AG08396 (cell line): ENCODE results near the gene SLC13A5.
"Not testable (repeated sequence)": the region's sequence is repeated elsewhere in the genome, so short reads cannot be mapped to it uniquely, and the experiment has no call there.

Experiments
- DNase-seq: peaks from one replicate; pipeline ENCODE4 v3.0.0; 2012; ENCODE audit warnings: low spot score, mixed read lengths

Gene SLC13A5

DNA sequence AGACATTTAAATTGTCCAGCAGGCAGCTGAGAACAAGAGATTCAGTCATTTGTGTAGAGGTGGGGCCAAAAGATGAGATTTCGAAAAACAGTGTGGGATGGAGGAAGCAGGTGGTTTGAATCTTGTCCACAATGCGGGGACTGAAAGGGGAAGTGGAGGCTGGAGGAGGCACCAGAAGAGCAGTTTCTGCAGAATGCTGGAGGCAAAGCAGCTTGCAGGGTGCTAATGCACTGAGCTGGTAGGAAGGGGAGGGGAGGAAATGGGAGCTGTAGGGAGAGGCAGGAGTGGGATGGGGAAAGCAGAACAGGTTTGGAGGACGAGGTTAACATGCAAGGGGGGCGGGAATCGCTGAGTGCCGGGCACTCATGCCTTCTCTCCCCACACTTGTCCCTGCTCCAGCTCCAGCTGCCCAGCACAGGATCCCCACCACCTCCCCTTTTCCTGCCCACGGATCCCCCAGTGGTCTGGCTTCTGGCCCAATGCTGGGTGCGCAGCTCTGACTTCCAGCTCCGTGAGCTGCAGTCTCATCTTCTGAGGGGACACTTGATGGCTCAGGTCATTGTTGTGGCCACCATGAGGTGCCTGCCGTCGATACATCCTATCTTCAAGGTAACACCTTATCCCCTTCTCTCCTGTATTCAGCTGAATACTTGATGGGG, 52.2 kb downstream of the SLC13A5 start:
- no peak for DNase-seq

DNA sequence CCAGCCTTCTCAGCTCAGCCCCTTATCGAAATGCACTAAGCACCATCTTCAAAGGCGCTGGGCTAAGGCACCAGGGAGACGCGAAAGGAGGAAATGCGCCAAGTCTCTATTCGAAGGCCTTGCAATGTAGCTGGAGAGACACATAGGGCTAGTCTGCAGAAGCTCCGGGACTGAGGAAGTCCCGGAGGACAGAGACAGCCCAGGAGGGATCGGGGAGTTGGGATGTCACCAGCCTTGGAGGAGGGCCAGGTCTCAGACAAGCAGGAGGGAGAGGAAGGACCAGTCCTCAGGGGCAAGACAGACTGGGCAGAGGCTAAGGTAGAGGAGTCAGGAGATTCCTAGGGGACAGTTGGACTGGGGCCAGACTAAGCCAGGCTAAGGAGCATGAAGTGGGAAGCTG, 53.1 kb downstream of the SLC13A5 start:
- DNase-seq = no peak

DNA sequence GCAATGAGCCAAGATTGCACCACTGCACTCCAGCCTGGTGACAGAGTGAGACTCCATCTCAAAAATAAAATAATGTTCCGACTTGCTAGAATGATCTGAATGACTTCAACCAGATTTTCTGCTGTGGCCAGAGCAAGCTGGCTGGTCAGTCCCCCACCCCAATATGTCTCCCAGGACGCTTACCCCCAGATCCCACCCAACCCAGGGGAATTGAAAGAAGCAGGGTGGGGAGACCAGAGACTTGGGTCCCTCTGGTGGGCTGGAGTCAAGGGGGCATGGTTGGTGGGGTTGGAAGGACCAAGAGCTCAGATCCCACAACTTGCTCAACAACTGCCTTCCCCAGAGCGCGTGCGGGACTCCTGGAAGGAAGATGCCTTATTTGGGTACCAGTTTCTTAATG, 54.8 kb downstream of the SLC13A5 start:
- DNase-seq = not testable (repeated sequence)

DNA sequence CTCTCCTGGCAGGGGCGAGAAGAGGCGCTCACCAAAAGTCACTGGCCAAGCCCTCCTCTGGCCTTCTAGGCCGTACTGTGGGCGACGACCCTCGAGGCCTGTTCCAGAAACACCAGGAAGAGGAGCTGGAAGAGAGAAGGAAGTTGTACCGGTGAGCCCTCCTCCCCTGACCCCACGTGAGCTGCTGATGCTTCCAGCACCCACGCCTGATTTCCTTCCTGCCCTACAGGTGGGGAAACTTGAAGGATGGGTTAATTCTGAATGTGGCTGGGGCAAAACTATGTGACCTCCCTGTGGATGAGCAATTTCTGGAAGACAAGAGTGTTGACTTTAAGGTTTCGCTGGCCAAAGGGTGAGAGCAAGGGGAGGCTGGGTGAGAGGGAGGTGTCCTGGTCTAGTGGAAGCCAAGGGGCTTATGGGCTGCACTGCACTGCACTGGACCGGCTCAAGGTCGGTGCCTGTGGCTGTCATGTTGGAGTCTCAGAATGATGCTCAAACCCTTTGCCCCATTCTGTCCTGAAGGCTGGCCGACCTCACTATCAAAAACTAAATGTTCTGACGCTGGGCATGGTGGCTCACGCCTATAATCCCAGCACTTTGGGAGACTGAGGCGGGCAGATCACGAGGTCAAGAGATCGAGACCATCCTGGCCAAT, 55.4 kb downstream of the SLC13A5 start:
- DNase-seq = no peak

DNA sequence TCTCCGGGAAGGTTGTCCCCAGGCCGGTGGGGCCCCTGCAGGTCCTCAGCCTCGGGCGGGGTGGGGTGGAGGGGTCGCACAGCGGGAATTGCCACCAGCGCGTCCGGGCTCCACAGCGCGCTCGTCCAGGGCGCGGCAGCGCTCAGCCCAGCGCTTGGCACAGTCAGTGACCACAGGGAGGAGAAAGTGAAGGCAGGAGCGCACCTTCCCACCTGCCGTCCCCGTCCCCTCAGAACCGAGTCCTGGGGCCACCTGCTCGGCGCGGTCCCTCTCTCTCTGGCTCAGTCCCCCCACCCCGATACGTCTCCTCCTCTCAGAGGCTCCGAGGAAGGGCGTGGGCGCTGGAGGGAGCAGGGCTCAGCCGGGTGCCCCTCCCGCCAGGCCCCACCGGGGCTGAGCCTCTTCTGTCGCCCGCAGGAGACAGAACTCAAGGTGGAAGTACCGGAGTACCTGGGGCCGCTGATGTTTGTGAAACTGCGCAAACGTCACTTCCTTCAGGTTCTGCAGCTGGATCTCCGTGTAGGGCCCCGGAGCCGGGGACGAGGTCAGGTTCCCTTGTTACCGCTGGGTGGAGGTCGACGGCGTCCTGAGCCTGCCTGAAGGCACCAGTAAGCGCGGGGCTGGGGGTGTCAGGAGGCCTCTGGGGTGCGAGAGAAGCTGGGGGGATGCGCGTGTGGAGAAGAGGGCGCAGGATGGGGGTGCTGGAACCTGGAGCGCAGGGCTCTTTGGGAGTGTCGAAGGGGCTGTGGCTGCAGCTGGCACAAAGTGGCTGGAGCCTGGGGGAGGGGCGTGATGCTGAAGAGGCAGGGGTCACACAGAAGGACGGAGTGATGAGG, 56.2 kb downstream of the SLC13A5 start:
- DNase-seq = not testable (repeated sequence)

DNA sequence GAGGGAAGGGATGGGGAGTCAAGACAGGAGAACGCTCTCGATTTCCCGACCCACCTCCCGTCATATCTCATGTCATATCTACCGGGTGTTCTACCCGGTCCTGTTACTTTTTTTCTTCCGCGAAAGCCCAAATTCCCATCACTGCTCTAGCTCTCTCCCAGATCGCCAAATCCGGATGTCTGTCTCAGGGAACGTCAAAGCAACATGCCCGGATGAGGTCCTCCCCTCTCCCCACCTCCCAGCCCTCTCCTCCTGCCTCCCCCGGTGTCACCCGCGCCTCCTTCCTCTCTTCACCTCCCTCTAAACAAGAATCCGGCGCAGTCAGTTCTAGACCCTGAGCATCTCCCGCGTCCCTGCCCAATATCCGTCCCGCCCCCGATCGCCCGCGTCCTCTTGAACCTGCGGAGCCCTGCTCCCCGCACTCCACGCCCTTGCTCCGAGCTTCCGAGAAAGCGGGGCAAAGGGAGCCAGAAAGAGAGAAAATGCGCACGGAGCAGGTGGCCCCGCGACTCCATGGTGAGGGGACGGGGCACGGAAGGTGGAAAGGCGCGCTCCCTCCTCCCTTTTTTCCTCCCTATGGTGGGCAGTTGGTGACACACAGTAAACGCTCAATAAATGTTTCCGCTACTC, 57.3 kb downstream of the SLC13A5 start:
- DNase-seq = not testable (repeated sequence)

DNA sequence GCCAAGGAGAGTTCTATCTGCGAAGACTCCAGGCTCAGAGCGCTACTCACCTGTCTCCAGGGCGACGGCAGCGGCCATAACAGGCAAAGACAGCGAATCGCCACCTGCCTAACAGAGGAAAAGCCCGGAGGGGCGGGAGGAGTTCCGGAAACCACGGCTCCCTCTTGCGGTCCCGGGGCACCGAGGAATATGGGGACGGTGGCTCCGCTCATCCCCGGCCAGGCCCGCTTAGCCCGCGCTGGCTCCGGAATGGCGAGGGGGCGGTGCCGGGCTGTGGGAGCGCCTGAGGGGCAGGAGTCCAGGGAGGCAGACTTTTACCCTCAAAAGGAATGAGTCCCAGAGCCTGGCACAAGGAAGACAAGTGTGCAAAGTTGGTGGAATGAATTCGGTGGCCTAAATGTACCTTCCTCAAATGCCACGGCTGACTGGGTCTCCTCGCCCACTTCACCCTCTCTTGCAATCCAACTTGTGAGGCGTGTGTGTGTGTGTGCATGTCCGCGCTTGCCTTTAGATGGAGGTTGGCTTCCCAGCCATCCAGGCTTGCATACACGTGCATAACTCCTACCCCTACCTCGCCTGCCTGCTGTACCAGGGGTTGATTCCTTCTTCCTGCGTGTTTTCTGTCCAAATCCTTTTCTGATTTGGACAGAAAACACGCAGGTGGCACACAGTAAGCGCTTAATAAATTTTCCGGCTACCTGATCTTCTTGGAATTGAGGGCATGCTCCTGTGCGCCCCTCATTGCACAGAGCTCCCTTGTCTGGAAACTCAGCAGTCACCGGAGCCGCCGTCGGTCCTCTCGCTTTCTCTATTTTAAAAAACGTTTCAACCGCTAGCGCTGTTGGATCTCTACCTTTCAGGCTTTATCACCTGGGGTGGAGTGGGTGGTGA, 58.1 kb downstream of the SLC13A5 start:
- peak; percentile 39 for DNase-seq

DNA sequence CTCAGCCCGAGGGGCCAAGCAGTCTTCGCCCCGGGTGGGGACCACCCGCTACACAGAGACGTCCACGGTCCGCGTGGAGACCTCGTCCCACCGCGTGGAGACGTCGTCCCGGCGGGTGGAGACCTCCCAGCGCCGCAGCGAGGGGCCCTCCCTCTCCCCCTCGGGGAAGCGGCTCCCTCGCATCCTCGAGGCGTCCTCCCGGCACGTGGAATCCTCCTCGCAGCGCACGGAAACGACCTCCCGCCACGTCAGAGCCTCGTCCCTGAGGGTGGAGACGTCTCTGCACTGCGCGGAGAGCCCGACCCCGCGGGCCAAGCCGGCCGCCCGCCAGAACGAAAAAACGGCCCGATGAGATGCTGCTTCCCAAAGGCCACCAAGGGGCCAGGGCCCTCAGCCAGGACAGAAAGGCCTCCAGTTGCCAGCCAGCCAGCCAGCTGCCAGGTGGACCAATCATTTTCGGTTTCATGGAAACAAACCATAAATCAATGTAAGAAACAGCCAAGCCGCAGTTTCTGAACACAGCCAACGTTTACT, 61.2 kb downstream of the SLC13A5 start:
- DNase-seq = peak; percentile 35

DNA sequence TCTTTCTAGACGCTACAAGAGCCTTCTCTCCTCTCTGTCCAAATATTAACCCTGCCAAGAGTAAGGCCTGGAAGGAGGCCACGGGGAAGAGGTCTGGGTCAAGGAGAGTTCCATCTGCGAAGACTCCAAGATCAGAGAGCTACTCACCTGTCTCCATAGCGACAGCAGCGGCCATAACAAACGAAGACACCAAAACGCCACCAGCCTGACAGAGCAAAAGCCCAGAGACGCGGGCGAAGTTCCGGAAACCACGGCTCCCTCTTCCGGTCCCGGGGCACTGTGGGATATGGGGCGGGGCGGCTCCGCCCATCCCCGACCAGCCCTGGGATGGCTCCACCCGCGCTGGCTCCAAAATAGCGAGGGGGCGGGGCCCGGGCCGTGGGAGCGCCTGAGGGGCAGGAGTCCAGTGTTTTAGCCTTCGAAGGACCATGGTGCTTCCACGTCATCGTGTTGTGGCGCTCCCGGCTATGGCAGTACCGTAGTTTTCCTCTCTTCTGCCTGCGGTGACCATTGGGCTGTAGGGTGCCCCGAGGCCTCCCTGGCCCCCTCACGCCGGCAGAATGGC, 61.7 kb downstream of the SLC13A5 start, which contains the start of the genes C17orf100 and MED31:
TSS of gene C17orf100 (plus strand) at position 409 of the 565 bp plus-strand sequence. CDS start at position 561, 152 bp downstream.
TSS of gene MED31 (minus strand) at position 252 of the 565 bp plus-strand sequence. CDS start at position 175, 77 bp downstream.
- peak; percentile 99 for DNase-seq

DNA sequence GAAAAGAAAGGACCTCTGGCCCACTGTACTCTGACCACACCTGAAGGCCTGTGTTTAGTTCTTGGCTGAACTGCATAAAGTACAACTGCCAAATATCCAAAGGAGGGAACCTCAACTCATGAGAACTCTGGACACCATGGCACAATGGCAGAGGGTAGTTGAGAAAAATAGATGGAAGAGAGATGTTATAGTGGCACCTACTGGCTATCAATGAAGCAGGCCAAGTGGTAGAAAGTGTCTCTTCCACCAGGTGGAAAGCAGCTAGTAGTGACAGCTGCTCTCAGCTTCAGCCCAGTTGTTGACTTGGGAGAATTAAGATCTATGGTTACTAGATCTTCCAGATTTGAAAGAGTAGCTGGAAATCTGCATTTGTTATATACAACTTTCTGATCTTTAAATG, 65.0 kb downstream of the SLC13A5 start:
- no peak for DNase-seq

DNA sequence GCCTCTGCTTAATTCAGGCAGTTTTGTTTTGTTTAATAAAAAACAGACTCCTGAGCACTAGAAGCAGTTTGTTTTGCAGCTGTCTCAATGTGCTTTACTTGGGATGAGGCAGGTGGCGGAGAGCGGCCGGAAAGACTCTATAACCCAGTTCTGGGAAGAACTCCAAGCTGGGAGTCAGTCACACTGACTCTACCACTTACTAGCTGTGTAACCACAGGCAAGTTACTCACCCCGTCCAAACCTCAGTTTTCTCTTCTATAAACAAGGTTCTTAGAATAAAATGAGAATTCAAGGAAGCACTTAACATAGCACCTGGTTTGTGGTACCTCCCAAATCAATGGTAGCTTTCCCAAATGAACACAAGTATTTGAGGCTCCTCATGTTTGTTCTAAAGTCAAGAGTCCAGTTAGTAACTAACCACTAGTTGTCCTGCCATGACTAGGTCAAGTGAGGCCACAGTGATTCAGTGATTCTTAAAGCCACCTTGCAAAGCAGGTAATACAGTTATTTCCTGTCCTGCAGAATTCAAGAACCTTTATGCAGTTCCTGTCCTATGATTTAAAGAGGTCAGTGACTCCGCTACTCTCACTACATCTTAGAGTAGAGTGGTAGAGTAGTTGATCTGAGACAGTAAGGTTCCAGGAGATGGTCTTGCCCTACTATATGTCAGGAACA, 69.6 kb downstream of the SLC13A5 start:
- peak; percentile 74 for DNase-seq

DNA sequence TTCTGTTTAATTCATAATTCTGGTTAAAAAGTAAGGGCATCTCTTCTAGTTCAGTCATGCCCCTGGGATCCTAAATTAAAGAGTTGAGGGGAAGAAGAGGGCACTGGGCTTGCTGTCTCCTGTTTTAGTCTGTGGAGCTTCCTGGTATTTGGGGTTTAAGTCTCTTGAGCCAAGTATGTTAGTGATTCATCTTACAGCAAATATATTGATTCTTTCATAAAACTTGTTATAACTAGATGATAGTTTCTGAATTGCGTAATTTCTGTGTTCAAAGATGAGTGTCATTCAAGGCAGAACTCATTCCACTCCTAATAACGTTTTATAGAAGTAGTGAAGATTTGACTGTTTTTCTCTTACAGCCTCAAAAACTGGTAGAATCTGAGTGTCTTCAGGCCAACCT, 70.6 kb downstream of the SLC13A5 start:
- DNase-seq = no peak

DNA sequence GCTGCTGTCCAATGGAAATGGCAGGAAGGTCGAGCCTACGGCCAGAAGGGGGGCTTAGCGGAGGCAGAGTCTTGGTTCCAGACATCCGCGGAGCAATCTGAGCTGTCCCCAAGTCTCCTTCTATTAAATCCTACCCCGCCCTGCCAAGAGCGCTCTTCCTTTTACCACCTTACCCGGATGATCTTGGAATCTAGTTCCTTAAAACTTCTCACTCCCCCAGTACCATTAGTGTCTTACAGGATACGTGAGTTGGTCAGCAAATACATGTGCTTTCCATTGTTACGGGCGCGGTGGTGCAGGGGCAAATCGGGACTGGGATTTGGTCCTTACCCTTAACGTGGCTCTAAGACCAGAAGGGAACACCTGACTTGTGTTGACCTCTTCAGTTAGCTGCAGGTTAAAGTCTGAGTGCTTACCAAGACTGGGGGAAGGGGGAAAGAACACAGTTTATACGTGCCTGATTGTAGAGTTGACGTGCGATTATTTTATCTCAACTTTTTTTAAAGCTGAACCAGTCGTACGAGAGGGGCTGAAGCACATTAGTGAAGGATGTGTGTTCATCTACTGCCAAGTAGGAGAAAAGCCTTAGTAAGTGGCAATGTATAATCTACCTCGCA, 71.8 kb downstream of the SLC13A5 start:
- no peak for DNase-seq

DNA sequence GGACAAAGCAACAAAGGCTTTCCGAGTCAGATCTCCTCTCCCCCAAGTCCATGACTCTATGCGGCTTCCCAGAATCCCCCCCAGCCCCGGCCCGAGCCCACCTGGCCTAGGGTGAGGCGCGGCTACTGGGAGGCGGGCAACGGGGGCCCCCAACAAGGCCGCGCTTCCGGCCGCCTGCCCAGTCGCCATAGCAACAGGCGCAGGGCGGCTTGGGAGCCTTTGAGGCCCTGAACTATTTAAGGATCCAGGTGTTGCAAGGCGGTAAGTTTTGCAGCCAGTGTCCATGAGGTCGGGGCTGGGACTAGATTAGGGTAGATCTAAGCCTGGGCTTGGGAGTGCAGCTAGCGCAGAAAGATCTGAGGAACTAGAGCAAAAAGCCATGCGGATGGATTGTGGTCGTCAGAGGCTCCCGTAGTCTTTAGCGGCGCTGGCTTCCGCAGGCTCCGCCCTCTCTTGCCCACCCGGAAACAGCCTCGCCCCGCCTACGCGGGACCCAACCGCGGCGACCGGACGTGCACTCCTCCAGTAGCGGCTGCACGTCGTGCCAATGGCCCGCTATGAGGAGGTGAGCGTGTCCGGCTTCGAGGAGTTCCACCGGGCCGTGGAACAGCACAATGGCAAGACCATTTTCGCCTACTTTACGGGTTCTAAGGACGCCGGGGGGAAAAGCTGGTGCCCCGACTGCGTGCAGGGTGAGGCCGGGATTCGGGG, 72.5 kb downstream of the SLC13A5 start, which contains the start of the genes KIAA0753 and TXNDC17:
TSS of gene KIAA0753 (minus strand) at position 176 of the 711 bp plus-strand sequence. CDS start 5,608 bp downstream, outside the sequence.
TSS of gene TXNDC17 (plus strand) at position 525 of the 711 bp plus-strand sequence. CDS start at position 548, 23 bp downstream.
- DNase-seq = peak; percentile 91

DNA sequence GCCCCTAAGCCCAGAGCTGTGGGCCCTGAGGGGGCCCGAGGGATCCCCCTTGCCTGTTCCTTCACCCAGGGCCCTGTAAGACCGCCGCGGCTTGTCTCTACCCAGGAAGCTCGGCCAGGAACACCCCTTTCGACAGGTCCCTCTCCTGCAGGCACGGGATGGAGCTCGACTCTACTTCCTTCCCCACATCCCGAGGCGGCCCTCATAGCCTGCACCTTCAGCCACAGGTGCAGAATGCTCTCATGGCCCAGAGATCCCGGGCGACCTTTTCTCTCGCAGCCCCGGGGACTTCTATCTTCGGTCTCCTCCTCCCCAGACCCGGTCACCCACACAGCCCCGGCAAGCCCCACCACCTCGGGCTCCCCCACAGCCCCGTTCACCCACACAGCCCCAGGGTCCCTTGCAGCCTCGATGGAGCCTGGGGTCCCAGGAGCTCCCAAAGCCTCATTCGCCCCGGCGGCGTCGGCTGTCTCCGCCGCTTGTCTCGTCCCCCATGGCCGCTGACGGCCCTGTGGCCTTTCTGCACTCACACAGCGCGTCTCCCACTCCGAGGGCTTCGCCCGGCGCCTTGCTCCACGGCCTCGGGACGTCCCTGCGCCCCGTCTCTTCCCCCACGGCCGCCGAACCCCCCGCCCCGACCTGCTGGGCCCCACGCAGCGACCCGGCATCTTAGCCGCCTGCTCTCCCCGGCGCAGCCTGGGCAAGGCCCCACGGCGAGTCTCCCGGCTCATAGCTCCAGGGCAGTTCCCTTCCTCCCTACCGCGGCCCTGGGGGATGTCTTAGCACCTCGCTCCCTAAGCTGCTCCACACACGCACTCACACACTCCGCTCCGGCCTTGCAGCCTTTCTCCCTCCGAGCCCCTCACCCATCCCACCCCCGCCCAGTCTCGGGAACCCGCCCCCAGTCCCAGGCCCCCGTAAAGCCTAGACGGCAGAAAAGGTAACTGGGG, 73.3 kb downstream of the SLC13A5 start:
- peak; percentile 67 for DNase-seq

DNA sequence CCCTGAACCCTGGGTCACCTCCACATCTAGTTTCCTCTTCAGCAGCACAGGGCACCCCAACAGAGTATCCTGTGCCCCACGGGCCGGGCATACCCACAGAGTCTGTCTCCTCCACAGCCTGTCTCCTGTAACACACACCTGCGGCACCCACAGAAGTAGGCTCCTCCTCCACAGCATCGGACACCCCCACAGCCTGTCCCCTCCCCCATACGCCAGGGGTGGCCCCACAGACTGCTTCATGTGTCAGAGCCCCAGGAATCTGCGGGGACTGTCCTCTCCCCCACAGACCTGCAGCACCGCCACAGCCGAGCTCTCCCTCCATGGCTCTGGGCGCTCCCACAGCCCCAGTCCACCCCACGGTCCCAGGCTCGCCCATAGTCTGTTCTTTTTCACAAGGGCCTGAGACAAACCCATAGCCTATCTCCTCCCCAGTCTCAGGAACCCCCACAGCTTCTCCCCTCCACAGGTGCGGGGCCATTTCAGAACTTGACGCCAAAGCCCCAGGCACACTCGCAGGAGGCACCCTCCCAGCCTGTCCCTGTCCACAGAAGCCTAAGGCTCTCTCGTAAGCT, 74.1 kb downstream of the SLC13A5 start:
- no peak for DNase-seq
